Loucy (cell line): Measurements from ENCODE around the gene CDC73.

Experiments
- H2AFZ ChIP-seq: fragments of 200-600 bp; sonication (generic); 2 replicates; pipeline ENCODE4 v1.6.0; 2016; ENCODE audit warnings: antibody characterized with exemption, mild to moderate bottlenecking, low read length, moderate library complexity
- H3F3A ChIP-seq: fragments of 200-600 bp; 2 replicates; pipeline ENCODE4 v1.6.0; 2016; ENCODE audit warnings: antibody characterized with exemption, low read depth, mild to moderate bottlenecking
- H3K27me3 ChIP-seq: fragments of 200-600 bp; sonication (generic); 2 replicates; pipeline ENCODE4 v1.6.1; 2014; ENCODE audit warnings: low read length, mild to moderate bottlenecking; ENCODE audit not compliant: insufficient read depth, poor library complexity, severe bottlenecking
- H3K36me3 ChIP-seq: fragments of 200-600 bp; sonication (generic); 2 replicates; pipeline ENCODE4 v1.6.1; 2016; ENCODE audit warnings: low read length; ENCODE audit not compliant: insufficient read depth
- H3K4me1 ChIP-seq: fragments of 200-600 bp; sonication (generic); 2 replicates; pipeline ENCODE4 v1.5.1; 2014; ENCODE audit warnings: low read length, mild to moderate bottlenecking; ENCODE audit not compliant: insufficient read depth, poor library complexity, severe bottlenecking
- H3K4me2 ChIP-seq: fragments of 200-600 bp; sonication (generic); 2 replicates; pipeline ENCODE4 v1.6.0; 2014; ENCODE audit warnings: antibody characterized with exemption, low read length, low read depth, mild to moderate bottlenecking; ENCODE audit not compliant: poor library complexity, severe bottlenecking
- H3K4me3 ChIP-seq: fragments of 200-600 bp; sonication (generic); 2 replicates; pipeline ENCODE4 v1.5.1; 2014; ENCODE audit warnings: low read length, mild to moderate bottlenecking, mixed read lengths; ENCODE audit not compliant: poor library complexity, severe bottlenecking
- H3K79me2 ChIP-seq: fragments of 200-600 bp; sonication (generic); 2 replicates; pipeline ENCODE4 v1.6.1; 2014; ENCODE audit warnings: low read length; ENCODE audit not compliant: insufficient read depth
- H3K9ac ChIP-seq: fragments of 200-600 bp; sonication (generic); 2 replicates; pipeline ENCODE4 v1.6.0; 2014; ENCODE audit warnings: mild to moderate bottlenecking, low read depth, low read length, moderate library complexity; ENCODE audit not compliant: poor library complexity, severe bottlenecking
- H3K9me2 ChIP-seq: fragments of 200-600 bp; sonication (generic); replicated peaks from 2 replicates; pipeline ENCODE4 v1.6.1; 2016; ENCODE audit warnings: low read depth, low read length, mixed read lengths
- H3K9me3 ChIP-seq: fragments of 200-600 bp; sonication (generic); 2 replicates; pipeline ENCODE4 v1.6.1; 2014; ENCODE audit warnings: mild to moderate bottlenecking, antibody characterized with exemption, low read length, low read depth; ENCODE audit not compliant: insufficient read depth
- H4K20me1 ChIP-seq: fragments of 200-600 bp; sonication (generic); 2 replicates; pipeline ENCODE4 v1.6.0; 2014; ENCODE audit warnings: antibody characterized with exemption, low read length, mild to moderate bottlenecking; ENCODE audit not compliant: insufficient read depth, poor library complexity, severe bottlenecking
- CTCF ChIP-seq: fragments of 200-600 bp; sonication (generic); conservative IDR thresholded peaks from 2 replicates; pipeline ENCODE4 v1.5.1; 2014; ENCODE audit warnings: mild to moderate bottlenecking, antibody characterized with exemption, low read length
- EZH2phosphoT487 ChIP-seq: fragments of 200-600 bp; IDR thresholded peaks from 2 replicates; pipeline ENCODE4 v1.6.1; 2018; ENCODE audit warnings: antibody characterized with exemption, mild to moderate bottlenecking, moderate library complexity, borderline replicate concordance

The CDC73 gene

GRCh38 chr1:193121616-193122593 is at the start of gene CDC73:
TSS of gene CDC73 (plus strand) at chr1:193122031. CDS start at chr1:193122201, 170 bp downstream.
- H3K9ac ChIP-seq = peak within 1 kb of the TSS; percentile 89
- peaks cover 6% of the 10 kb centered on the region; the same call in 1 of the 2 replicates for H3K36me3 ChIP-seq
- peaks cover 39% of the 10 kb centered on the region for H3K4me1 ChIP-seq
- TF ChIP-seq EZH2phosphoT487 = no peak
- peak; percentile 62 for TF ChIP-seq CTCF
- H3K9me2 ChIP-seq = no peaks in the 10 kb centered on the region
- no peaks in the 10 kb centered on the region for H3K27me3 ChIP-seq
- H3K79me2 ChIP-seq = peaks cover 46% of the 10 kb centered on the region
- H2AFZ ChIP-seq = peak within 1 kb of the TSS; percentile 94
- peak within 1 kb of the TSS; percentile 98 for H3K4me3 ChIP-seq
- peaks cover 3% of the 10 kb centered on the region; the same call in 1 of the 2 replicates for H3F3A ChIP-seq
- peaks cover 48% of the 10 kb centered on the region for H4K20me1 ChIP-seq
- no peaks in the 10 kb centered on the region for H3K9me3 ChIP-seq
- peak within 1 kb of the TSS; percentile 97 for H3K4me2 ChIP-seq

- H4K20me1 ChIP-seq = no peaks in the 10 kb centered on the region
- no peak overlapping the region for H3K4me3 ChIP-seq
- peaks cover 4% of the 10 kb centered on the region; the same call in 1 of the 2 replicates for H3K79me2 ChIP-seq
- no peak overlapping the region for H3K9ac ChIP-seq
- H3K9me3 ChIP-seq = peaks cover 15% of the 10 kb centered on the region; the same call in 1 of the 2 replicates
- no peaks in the 10 kb centered on the region for H3K27me3 ChIP-seq
- H3F3A ChIP-seq = no peaks in the 10 kb centered on the region
- H3K4me1 ChIP-seq = no peaks in the 10 kb centered on the region
- no peak for TF ChIP-seq CTCF
- TF ChIP-seq EZH2phosphoT487 = no peak
- H3K9me2 ChIP-seq = no peaks in the 10 kb centered on the region
- H3K4me2 ChIP-seq = no peak overlapping the region
- H2AFZ ChIP-seq = no peak overlapping the region
- peaks cover 58% of the 10 kb centered on the region for H3K36me3 ChIP-seq
Observed at GRCh38 chr1:193077991-193078390, 43.8 kb upstream of the CDC73 start.

GRCh38 chr1:193079187-193079586 is 42.6 kb upstream of the CDC73 start:
- Histone ChIP-seq H3F3A (no peaks in the 10 kb centered on the region), H3K36me3 (peaks cover 70% of the 10 kb centered on the region), H3K27me3 (no peaks in the 10 kb centered on the region), H3K9ac (no peak overlapping the region), H3K79me2 (peaks cover 4% of the 10 kb centered on the region; the same call in 1 of the 2 replicates), H2AFZ (no peak overlapping the region), H3K9me3 (peaks cover 15% of the 10 kb centered on the region; the same call in 1 of the 2 replicates), H3K9me2 (no peaks in the 10 kb centered on the region), H3K4me2 (no peak overlapping the region), H3K4me3 (no peak overlapping the region), H3K4me1 (no peaks in the 10 kb centered on the region), H4K20me1 (peaks cover 3% of the 10 kb centered on the region)
- TF ChIP-seq CTCF = no peak
- no peak for TF ChIP-seq EZH2phosphoT487
